Measurements from ENCODE around the gene SH3TC1.

Gene SH3TC1

DNA sequence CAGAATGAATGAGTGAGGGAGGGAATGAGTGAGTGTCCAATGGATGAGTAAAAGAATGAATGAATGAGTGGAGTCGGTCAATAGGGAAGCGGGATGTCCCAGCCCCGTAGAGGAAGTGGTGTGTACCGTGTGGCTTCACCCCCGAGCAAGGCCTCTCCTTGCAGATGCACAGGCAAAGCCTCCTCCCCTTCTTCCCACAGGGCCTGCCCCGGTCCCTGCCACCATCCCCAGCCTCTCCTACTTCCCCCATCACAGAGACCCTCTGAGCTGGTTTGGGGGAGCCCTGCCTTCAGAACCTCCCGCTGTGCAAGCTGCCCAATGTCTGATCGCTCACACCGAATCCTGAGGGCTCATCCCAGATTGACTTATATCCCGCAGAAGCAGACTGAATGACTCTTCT is 84.1 kb downstream of the SH3TC1 start:
- TF ChIP-seq, protein P1, sequence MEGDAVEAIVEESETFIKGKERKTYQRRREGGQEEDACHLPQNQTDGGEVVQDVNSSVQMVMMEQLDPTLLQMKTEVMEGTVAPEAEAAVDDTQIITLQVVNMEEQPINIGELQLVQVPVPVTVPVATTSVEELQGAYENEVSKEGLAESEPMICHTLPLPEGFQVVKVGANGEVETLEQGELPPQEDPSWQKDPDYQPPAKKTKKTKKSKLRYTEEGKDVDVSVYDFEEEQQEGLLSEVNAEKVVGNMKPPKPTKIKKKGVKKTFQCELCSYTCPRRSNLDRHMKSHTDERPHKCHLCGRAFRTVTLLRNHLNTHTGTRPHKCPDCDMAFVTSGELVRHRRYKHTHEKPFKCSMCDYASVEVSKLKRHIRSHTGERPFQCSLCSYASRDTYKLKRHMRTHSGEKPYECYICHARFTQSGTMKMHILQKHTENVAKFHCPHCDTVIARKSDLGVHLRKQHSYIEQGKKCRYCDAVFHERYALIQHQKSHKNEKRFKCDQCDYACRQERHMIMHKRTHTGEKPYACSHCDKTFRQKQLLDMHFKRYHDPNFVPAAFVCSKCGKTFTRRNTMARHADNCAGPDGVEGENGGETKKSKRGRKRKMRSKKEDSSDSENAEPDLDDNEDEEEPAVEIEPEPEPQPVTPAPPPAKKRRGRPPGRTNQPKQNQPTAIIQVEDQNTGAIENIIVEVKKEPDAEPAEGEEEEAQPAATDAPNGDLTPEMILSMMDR (IDR thresholded peaks at IDR 0.05; ENCODE audit: low read depth, low read length): no peak
- H3K36me3 ChIP-seq (replicated peaks; ENCODE audit: low read depth, low read length): no peaks in the 10 kb centered on the region
- H3K9me3 ChIP-seq (ENCODE audit: insufficient read depth, low read length): no peaks in the 10 kb centered on the region
- peaks cover 5% of the 10 kb centered on the region; the same call in 1 of the 2 replicates for H3K27me3 ChIP-seq (ENCODE audit: low read depth, low read length)
- no peak overlapping the region for H3K4me2 ChIP-seq (ENCODE audit: low read length)
- H3K79me2 ChIP-seq (ENCODE audit: low read length): no peaks in the 10 kb centered on the region
- no peaks in the 10 kb centered on the region; the same call in 1 of the 2 replicates for H3K4me1 ChIP-seq (ENCODE audit: low read length)
- H4K20me1 ChIP-seq (ENCODE audit: insufficient read depth, low read length): no peaks in the 10 kb centered on the region
- no peak overlapping the region for H2AFZ ChIP-seq (ENCODE audit: low read depth, low read length)
- no peak overlapping the region for H3K4me3 ChIP-seq (ENCODE audit: low read length)
- H3K9ac ChIP-seq (ENCODE audit: low read length): no peak overlapping the region
- H3K27ac ChIP-seq (ENCODE audit: low read length): no peak overlapping the region

DNA sequence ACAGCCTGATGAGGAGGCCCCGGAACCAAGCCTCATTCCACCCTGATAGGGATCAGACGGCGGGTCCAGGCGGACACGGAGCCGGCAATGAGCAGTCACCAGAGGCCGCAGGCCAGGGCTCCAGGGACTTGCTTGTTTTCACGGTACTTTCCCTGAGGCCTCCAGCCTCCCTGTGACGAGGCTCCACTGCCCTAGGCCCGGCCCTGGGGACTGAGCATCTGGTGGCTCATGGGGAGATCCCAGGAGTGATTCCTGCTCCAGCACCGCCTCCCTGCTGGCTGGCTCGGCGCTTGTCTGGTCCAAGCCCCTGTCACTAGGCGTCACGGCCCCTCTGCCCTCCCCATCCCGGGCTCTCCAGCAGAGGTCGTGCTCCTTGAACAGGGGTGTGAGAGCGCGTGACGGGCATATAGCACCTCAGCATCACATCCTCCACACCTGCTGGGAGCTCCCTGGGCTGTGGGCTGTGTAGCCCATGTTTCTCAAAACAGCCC is 84.6 kb downstream of the SH3TC1 start:
- H3K27me3 ChIP-seq (ENCODE audit: low read depth, low read length): peaks cover 5% of the 10 kb centered on the region; the same call in 1 of the 2 replicates
- H3K9me3 ChIP-seq (ENCODE audit: insufficient read depth, low read length): no peaks in the 10 kb centered on the region
- no peak overlapping the region for H3K4me2 ChIP-seq (ENCODE audit: low read length)
- no peak for TF ChIP-seq EZH2phosphoT487 (IDR thresholded peaks at IDR 0.05; ENCODE audit: low read depth)
- TF ChIP-seq, protein P1 (IDR thresholded peaks at IDR 0.05; ENCODE audit: low read depth, low read length): peak; percentile 32
- H3K9ac ChIP-seq (ENCODE audit: low read length): no peak overlapping the region
- H3K79me2 ChIP-seq (ENCODE audit: low read length): no peaks in the 10 kb centered on the region
- H4K20me1 ChIP-seq (ENCODE audit: insufficient read depth, low read length): no peaks in the 10 kb centered on the region
- no peak overlapping the region for H3K27ac ChIP-seq (ENCODE audit: low read length)
- H3K36me3 ChIP-seq (replicated peaks; ENCODE audit: low read depth, low read length): no peaks in the 10 kb centered on the region
- H3K4me1 ChIP-seq (ENCODE audit: low read length): no peaks in the 10 kb centered on the region; the same call in 1 of the 2 replicates
- H3K4me3 ChIP-seq (ENCODE audit: low read length): no peak overlapping the region
- no peak overlapping the region for H2AFZ ChIP-seq (ENCODE audit: low read depth, low read length)

DNA sequence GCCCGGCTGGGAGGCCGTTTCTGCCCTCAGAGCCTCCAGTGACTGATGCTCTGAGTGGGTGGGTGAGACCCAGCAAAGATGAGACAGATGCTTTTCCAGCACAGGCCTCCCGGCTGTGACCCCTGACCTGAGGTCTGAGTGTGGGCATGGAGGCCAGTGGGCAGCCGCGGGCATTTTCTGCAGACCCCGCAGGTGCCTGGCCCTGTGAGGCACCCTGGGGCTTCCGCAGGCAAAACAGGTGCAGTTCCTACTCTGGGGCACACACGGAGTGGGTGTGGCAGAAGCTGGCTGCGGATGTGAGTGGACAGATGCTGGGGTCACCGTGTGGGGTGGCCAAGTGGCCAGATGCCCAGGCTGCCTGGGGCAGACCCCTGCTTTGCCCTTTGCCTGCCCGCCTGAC is 85.3 kb downstream of the SH3TC1 start:
- TF ChIP-seq, protein P1 (IDR thresholded peaks at IDR 0.05; ENCODE audit: low read depth, low read length): no peak
- TF ChIP-seq EZH2phosphoT487 (IDR thresholded peaks at IDR 0.05; ENCODE audit: low read depth): no peak
- no peak overlapping the region for H3K4me2 ChIP-seq (ENCODE audit: low read length)
- no peaks in the 10 kb centered on the region for H3K79me2 ChIP-seq (ENCODE audit: low read length)
- no peaks in the 10 kb centered on the region; the same call in 1 of the 2 replicates for H3K4me1 ChIP-seq (ENCODE audit: low read length)
- no peaks in the 10 kb centered on the region for H4K20me1 ChIP-seq (ENCODE audit: insufficient read depth, low read length)
- H3K9me3 ChIP-seq (ENCODE audit: insufficient read depth, low read length): no peaks in the 10 kb centered on the region
- H3K27ac ChIP-seq (ENCODE audit: low read length): no peak overlapping the region
- no peak overlapping the region for H3K4me3 ChIP-seq (ENCODE audit: low read length)
- H3K27me3 ChIP-seq (ENCODE audit: low read depth, low read length): peaks cover 5% of the 10 kb centered on the region; the same call in 1 of the 2 replicates
- no peak overlapping the region for H3K9ac ChIP-seq (ENCODE audit: low read length)
- H3K36me3 ChIP-seq (replicated peaks; ENCODE audit: low read depth, low read length): no peaks in the 10 kb centered on the region
- H2AFZ ChIP-seq (ENCODE audit: low read depth, low read length): no peak overlapping the region

DNA sequence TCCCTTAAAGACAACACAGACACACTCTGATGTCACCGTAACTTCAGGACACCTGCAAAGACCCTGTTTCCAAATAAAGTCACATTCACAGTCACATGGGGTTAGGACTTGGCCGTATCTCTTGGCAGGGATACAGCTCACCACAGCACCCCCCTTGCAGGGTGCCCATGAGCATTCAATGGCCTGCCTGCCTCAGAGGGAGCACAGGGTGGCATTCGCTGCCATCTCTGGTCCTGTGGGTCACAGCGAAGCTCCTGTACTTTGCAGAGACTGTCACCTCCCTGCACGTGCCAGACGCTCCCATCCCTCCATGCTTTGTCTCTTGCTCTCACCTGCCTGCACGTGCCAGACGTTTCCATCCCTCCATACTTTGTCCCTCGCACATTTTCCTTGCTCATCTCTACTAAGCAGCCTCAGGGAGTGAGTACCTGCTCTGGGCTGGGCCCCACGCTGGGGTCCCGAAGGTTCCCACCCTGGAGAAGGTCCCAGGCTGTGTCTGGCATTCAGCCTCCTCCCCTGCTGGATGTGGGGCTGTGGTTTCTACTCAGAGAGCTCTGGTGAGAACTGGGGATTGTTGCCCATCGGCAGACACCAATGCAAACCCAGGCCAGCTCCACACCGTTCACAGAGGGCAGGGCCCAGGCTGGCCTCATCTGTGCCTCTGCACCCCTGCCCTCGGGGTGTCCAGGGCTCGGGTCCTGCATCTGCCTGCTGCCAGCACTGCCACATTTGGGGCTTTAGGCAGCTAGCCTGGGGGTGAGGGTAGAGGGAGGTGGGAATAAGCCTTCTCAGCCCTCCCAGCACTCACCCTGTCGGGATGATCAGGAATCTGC is 86.3 kb downstream of the SH3TC1 start:
- Histone ChIP-seq H3K4me2 (ENCODE audit: low read length) (no peak overlapping the region), H3K4me3 (ENCODE audit: low read length) (no peak overlapping the region), H3K36me3 (replicated peaks; ENCODE audit: low read depth, low read length) (no peaks in the 10 kb centered on the region), H4K20me1 (ENCODE audit: insufficient read depth, low read length) (no peaks in the 10 kb centered on the region), H3K9ac (ENCODE audit: low read length) (no peak overlapping the region), H3K27ac (ENCODE audit: low read length) (no peak overlapping the region), H3K4me1 (ENCODE audit: low read length) (peaks cover 3% of the 10 kb centered on the region; the same call in 1 of the 2 replicates), H3K9me3 (ENCODE audit: insufficient read depth, low read length) (no peaks in the 10 kb centered on the region), H3K79me2 (ENCODE audit: low read length) (no peaks in the 10 kb centered on the region), H2AFZ (ENCODE audit: low read depth, low read length) (no peak overlapping the region), H3K27me3 (ENCODE audit: low read depth, low read length) (peaks cover 5% of the 10 kb centered on the region; the same call in 1 of the 2 replicates)
- TF ChIP-seq, protein P1 (IDR thresholded peaks at IDR 0.05; ENCODE audit: low read depth, low read length): no peak
- no peak for TF ChIP-seq EZH2phosphoT487 (IDR thresholded peaks at IDR 0.05; ENCODE audit: low read depth)
